Osteoblast (primary cell): ENCODE data around the gene TEX35. TPM values are rescaled to one million over a fixed set of nuclear protein-coding genes. Genes with fewer than 3 reads are reported as not detected.
A peak's percentile ranks its signal among the peaks of the same experiment; 100 is the strongest.

ENCODE experiments used
- DNase-seq: peaks from one replicate; pipeline ENCODE4 v3.0.0; 2011; ENCODE audit warnings: low spot score, mixed read lengths; ENCODE audit not compliant: insufficient read length; ENCODE audit errors: missing footprints
- H2AFZ ChIP-seq: 2 replicates; pipeline ENCODE4 v1.6.0; 2011; ENCODE audit warnings: mild to moderate bottlenecking, low read length
- H3K27ac ChIP-seq: 2 replicates; pipeline ENCODE4 v1.5.1; 2011; ENCODE audit warnings: mild to moderate bottlenecking, low read depth, low read length, moderate library complexity
- H3K27me3 ChIP-seq: 2 replicates; pipeline ENCODE4 v1.6.0; 2012; ENCODE audit warnings: mild to moderate bottlenecking, control low read depth, inconsistent platforms, low read length, moderate library complexity; ENCODE audit not compliant: insufficient read depth
- H3K36me3 ChIP-seq: 2 replicates; pipeline ENCODE4 v1.5.1; 2011; ENCODE audit warnings: mild to moderate bottlenecking, low read length, control low read depth, moderate library complexity; ENCODE audit not compliant: insufficient read depth
- H3K4me1 ChIP-seq: 2 replicates; pipeline ENCODE4 v1.5.1; 2011; ENCODE audit warnings: mild to moderate bottlenecking, low read length, control low read depth, moderate library complexity; ENCODE audit not compliant: insufficient read depth
- H3K4me2 ChIP-seq: 2 replicates; pipeline ENCODE4 v1.6.0; 2011; ENCODE audit warnings: mild to moderate bottlenecking, low read length; ENCODE audit not compliant: insufficient read depth
- H3K4me3 ChIP-seq: fragments of 200-600 bp; sonication (generic); 3 replicates; pipeline ENCODE4 v1.5.1; 2012; ENCODE audit warnings: mild to moderate bottlenecking, low read length, inconsistent platforms; ENCODE audit not compliant: insufficient read depth
- H3K79me2 ChIP-seq: 2 replicates; pipeline ENCODE4 v1.6.0; 2012; ENCODE audit warnings: mild to moderate bottlenecking, low read length, control low read depth, inconsistent platforms; ENCODE audit not compliant: insufficient read depth
- H3K9me3 ChIP-seq: 2 replicates; pipeline ENCODE4 v1.5.1; 2011; ENCODE audit warnings: low read depth, low read length, control low read depth
- H4K20me1 ChIP-seq: 2 replicates; pipeline ENCODE4 v1.6.0; 2012; ENCODE audit warnings: mild to moderate bottlenecking, low read length, control low read depth; ENCODE audit not compliant: insufficient read depth
- CTCF ChIP-seq: IDR thresholded peaks from 2 replicates; pipeline ENCODE4 v1.5.1; 2011; ENCODE audit warnings: mild to moderate bottlenecking, low read depth, low read length, moderate library complexity; ENCODE audit errors: extremely low read depth
- total RNA-seq: library from RNA; depleted of rRNA; stranded (reverse); fragments of >200 nt; gene quantifications from 2 replicates; pipeline ENCODE4 v1.2.3, GENCODE V29; 2012

The TEX35 gene
- total RNA-seq, 1 donor: not detected

- no peaks in the 10 kb centered on the region for H4K20me1 ChIP-seq
- no peak overlapping the region for H2AFZ ChIP-seq
- no peak overlapping the region for H3K4me3 ChIP-seq
- TF ChIP-seq CTCF: no peak
- no peak for DNase-seq
- peak overlapping the region; percentile 25 for H3K4me2 ChIP-seq
- H3K79me2 ChIP-seq: peaks cover 14% of the 10 kb centered on the region
- H3K27me3 ChIP-seq: no peaks in the 10 kb centered on the region
- H3K27ac ChIP-seq: no peak overlapping the region
- no peaks in the 10 kb centered on the region for H3K9me3 ChIP-seq
- H3K36me3 ChIP-seq: no peaks in the 10 kb centered on the region
- H3K4me1 ChIP-seq: peaks cover 55% of the 10 kb centered on the region
Observed at GRCh38 chr1:178540204-178540603, 27.3 kb downstream of the TEX35 start.

GRCh38 chr1:178540646-178541045 lies 27.7 kb downstream of the TEX35 start:
- H3K4me2 ChIP-seq: peak overlapping the region; percentile 25

GRCh38 chr1:178541379-178541778 lies 28.5 kb downstream of the TEX35 start:
- no peak for TF ChIP-seq CTCF
- H3K27ac ChIP-seq: no peak overlapping the region
- no peak for DNase-seq
- no peaks in the 10 kb centered on the region for H3K36me3 ChIP-seq
- peaks cover 55% of the 10 kb centered on the region for H3K4me1 ChIP-seq
- H3K4me2 ChIP-seq: peak overlapping the region; percentile 100
- H3K9me3 ChIP-seq: no peaks in the 10 kb centered on the region
- H3K4me3 ChIP-seq: no peak overlapping the region
- peaks cover 22% of the 10 kb centered on the region for H3K79me2 ChIP-seq
- no peaks in the 10 kb centered on the region for H4K20me1 ChIP-seq
- no peak overlapping the region for H2AFZ ChIP-seq
- H3K27me3 ChIP-seq: no peaks in the 10 kb centered on the region

More at GRCh38 chr1:178540646-178541045, 27.7 kb downstream of the TEX35 start:
- no peaks in the 10 kb centered on the region for H3K36me3 ChIP-seq
- no peaks in the 10 kb centered on the region for H4K20me1 ChIP-seq
- no peak overlapping the region for H3K27ac ChIP-seq
- no peaks in the 10 kb centered on the region for H3K27me3 ChIP-seq
- no peak for TF ChIP-seq CTCF
- H2AFZ ChIP-seq: no peak overlapping the region
- H3K4me3 ChIP-seq: no peak overlapping the region
- H3K79me2 ChIP-seq: peaks cover 18% of the 10 kb centered on the region
- peak; percentile 94 for DNase-seq
- peaks cover 55% of the 10 kb centered on the region for H3K4me1 ChIP-seq
- no peaks in the 10 kb centered on the region for H3K9me3 ChIP-seq

GRCh38 chr1:178541829-178542553 lies 29.1 kb downstream of the TEX35 start:
- peak overlapping the region; percentile 41 for H3K27ac ChIP-seq
- H3K79me2 ChIP-seq: peaks cover 22% of the 10 kb centered on the region
- H3K27me3 ChIP-seq: no peaks in the 10 kb centered on the region
- peaks cover 49% of the 10 kb centered on the region for H3K4me1 ChIP-seq
- peak; percentile 91 for DNase-seq
- H3K36me3 ChIP-seq: peaks cover 1% of the 10 kb centered on the region
- H3K4me2 ChIP-seq: peak overlapping the region; percentile 100
- H3K9me3 ChIP-seq: no peaks in the 10 kb centered on the region
- no peaks in the 10 kb centered on the region for H4K20me1 ChIP-seq
- TF ChIP-seq CTCF: no peak
- peak overlapping the region; percentile 100 for H2AFZ ChIP-seq
- H3K4me3 ChIP-seq: peak overlapping the region; percentile 96
